Fibroblast of lung (primary cell): ENCODE data around the gene IRF4.

ENCODE experiments used
- EZH2 ChIP-seq: IDR thresholded peaks from 2 replicates; pipeline ENCODE4 v1.5.1; 2012; ENCODE audit warnings: low read length, control low read depth, mild to moderate bottlenecking; ENCODE audit errors: missing control alignments
- TF ChIP-seq, protein P1 (sequence below), 2 donors: IDR thresholded peaks in 1 of 2; conservative IDR thresholded peaks in 1 of 2; 1 replicate in 1 of 2; 2 replicates in 1 of 2; pipeline ENCODE4 v1.5.1; 2011 to 2012; ENCODE audit warnings: low read length in 2 of 2, control low read depth in 1 of 2, inconsistent platforms in 1 of 2, low read depth in 1 of 2, mild to moderate bottlenecking in 1 of 2

DNA sequence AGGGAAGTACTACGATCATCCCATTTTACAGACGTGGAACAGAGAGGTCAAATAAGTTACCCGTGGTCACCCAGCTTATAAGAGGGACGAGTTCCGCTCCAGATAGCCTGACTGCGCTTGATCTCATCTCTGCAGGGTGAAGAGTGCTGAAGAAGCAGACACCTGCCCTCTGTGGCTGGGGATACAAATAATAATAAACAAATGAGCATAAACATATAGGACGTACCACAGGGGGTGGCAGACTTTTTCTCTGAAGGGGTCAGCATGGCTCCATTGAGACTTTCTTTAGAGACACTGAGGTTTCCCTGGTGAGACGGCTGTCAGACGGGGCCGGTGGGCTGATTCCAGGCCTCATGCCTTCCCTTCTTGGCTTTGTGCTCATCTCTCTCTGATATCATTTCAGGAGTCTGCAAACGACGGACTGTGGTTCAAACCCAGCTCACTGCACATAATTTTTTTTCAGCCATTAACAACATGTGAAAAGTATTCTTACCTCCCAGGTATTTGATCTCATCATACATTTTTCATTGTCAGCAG, 47.1 kb downstream of the IRF4 start:
- TF ChIP-seq, protein P1, sequence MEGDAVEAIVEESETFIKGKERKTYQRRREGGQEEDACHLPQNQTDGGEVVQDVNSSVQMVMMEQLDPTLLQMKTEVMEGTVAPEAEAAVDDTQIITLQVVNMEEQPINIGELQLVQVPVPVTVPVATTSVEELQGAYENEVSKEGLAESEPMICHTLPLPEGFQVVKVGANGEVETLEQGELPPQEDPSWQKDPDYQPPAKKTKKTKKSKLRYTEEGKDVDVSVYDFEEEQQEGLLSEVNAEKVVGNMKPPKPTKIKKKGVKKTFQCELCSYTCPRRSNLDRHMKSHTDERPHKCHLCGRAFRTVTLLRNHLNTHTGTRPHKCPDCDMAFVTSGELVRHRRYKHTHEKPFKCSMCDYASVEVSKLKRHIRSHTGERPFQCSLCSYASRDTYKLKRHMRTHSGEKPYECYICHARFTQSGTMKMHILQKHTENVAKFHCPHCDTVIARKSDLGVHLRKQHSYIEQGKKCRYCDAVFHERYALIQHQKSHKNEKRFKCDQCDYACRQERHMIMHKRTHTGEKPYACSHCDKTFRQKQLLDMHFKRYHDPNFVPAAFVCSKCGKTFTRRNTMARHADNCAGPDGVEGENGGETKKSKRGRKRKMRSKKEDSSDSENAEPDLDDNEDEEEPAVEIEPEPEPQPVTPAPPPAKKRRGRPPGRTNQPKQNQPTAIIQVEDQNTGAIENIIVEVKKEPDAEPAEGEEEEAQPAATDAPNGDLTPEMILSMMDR (conservative IDR thresholded peaks at IDR 0.05 in 1 of 2, IDR thresholded peaks at IDR 0.05 in 1 of 2; ENCODE audit: low read depth in 1 of 2, low read length in 2 of 2) = no peak
- TF ChIP-seq EZH2 = no peak
